Epithelial cell of proximal tubule (primary cell): Measurements from ENCODE around the gene MSLN. TPM values are rescaled to one million over a fixed set of nuclear protein-coding genes. Genes with fewer than 3 reads are reported as not detected.

Experiments used
- DNase-seq: peaks from one replicate; pipeline ENCODE4 v3.0.0-alpha.2; 2011; ENCODE audit warnings: low read depth
- H3K4me3 ChIP-seq: 2 replicates; pipeline ENCODE4 v1.5.1; 2011; ENCODE audit warnings: low read depth, mild to moderate bottlenecking, low read length
- total RNA-seq: library from RNA; depleted of rRNA; stranded (reverse); fragments of >200 nt; gene quantifications from 2 replicates; pipeline ENCODE4 v1.2.3, GENCODE V29; 2015
- TF ChIP-seq, protein P1 (sequence below): conservative IDR thresholded peaks from 2 replicates; pipeline ENCODE4 v1.5.1; 2012; ENCODE audit warnings: low read depth, mild to moderate bottlenecking, low read length

Gene MSLN
- total RNA-seq, 1 donor from 2014 or later: 29.7 TPM

DNA sequence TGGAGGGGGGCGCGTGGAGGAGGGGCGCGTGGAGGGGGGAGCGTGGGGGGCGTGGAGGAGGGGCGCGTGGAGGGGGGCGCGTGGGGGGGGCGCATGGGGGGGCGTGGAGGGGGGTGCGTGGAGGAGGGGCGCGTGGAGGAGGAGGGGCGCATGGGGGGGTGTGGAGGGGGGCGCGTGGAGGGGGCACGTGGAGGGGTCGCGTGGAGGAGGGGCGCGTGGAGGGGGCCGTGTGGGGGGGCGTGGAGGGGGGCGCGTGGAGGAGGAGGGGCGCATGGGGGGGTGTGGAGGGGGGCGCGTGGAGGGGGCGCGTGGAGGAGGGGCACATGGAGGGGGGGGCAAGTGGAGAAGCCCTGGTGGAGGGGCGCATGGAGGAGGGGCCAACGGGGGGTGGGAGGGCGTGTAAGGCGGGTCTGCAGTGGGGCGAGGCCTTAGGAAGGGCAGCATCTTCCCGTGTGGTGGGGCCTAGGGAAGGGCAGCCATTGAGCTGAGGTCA lies 7.3 kb downstream of the MSLN start:
- no peak overlapping the region for H3K4me3 ChIP-seq
- TF ChIP-seq, protein P1, sequence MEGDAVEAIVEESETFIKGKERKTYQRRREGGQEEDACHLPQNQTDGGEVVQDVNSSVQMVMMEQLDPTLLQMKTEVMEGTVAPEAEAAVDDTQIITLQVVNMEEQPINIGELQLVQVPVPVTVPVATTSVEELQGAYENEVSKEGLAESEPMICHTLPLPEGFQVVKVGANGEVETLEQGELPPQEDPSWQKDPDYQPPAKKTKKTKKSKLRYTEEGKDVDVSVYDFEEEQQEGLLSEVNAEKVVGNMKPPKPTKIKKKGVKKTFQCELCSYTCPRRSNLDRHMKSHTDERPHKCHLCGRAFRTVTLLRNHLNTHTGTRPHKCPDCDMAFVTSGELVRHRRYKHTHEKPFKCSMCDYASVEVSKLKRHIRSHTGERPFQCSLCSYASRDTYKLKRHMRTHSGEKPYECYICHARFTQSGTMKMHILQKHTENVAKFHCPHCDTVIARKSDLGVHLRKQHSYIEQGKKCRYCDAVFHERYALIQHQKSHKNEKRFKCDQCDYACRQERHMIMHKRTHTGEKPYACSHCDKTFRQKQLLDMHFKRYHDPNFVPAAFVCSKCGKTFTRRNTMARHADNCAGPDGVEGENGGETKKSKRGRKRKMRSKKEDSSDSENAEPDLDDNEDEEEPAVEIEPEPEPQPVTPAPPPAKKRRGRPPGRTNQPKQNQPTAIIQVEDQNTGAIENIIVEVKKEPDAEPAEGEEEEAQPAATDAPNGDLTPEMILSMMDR: no peak
- DNase-seq: no peak

GRCh38 chr16:768428-768827 lies 7.9 kb downstream of the MSLN start:
- TF ChIP-seq, protein P1: no peak
- DNase-seq: no peak
- no peak overlapping the region for H3K4me3 ChIP-seq

- TF ChIP-seq, protein P1: no peak
- no peak overlapping the region for H3K4me3 ChIP-seq
- DNase-seq: no peak
Observed at GRCh38 chr16:769184-769784, 8.8 kb downstream of the MSLN start.

GRCh38 chr16:769934-770333 lies 9.4 kb downstream of the MSLN start:
- TF ChIP-seq, protein P1: no peak
- no peak overlapping the region for H3K4me3 ChIP-seq
- no peak for DNase-seq

- TF ChIP-seq, protein P1: no peak
- H3K4me3 ChIP-seq: no peak overlapping the region
- no peak for DNase-seq
Observed at GRCh38 chr16:770411-770810, 9.9 kb downstream of the MSLN start.

GRCh38 chr16:772959-773358 lies 12.4 kb downstream of the MSLN start:
- TF ChIP-seq, protein P1: no peak
- no peak for DNase-seq
- no peak overlapping the region for H3K4me3 ChIP-seq
